Heart left ventricle (tissue), 13 donors: Measurements from ENCODE around the gene GSTCD.

Experiments used
- POLR2A ChIP-seq, 2 donors: fragments of 450-650 bp; IDR thresholded peaks; one replicate each; pipeline ENCODE4 v1.6.1; 2017; ENCODE audit warnings: antibody characterized with exemption in 2 of 2, mild to moderate bottlenecking in 2 of 2, moderate library complexity in 2 of 2
- TF ChIP-seq, protein P1 (sequence below), 12 donors: fragments of 200-600 bp; sonication (generic) in 4 of 12; IDR thresholded peaks; one replicate each; pipeline versions ENCODE4 v1.5.0 to v1.8.0; 2018 to 2022; ENCODE audit warnings: antibody characterized with exemption in 12 of 12, mild to moderate bottlenecking in 5 of 12
- donor health status: ischemic (EF 13 %, LVEDD 7.1; RV severe dilation, severe dysfunction).
- donor health status: DM: no; HTN: yes; CAD: no.
- donor health status: DM: no; HTN: no; CAD: no.
- donor health status: ischemic (EF 25% LVEDD 6.9; RV normal size, moderate dysfunction).
- donor health status: ischemic (EF 25% LVEDD 5.7; RV mildly dilated, moderate dysfunction).
- donor health status: ischemic (EF 35%, LVEDD 5.7; RV mildly dilated, moderate dysfunction).
- donor health status: nonischemic (EF 11% LVEDD 7.7; RV severe dilation, severe dysfunction).
- donor health status: DM: yes; HTN: yes; CAD: no.
- donor health status: PGD.
- donor health status: ischemic (EF 29% LVEDD 5.4; RV normal size, mild dysfunction).
- donor health status: nonischemic (EF 23%, LVEDD 6.1; RV moderate dilation, normal function).

GRCh38 chr4:105851196-105851595 lies 142.6 kb downstream of the GSTCD start:
- TF ChIP-seq POLR2A (IDR thresholded peaks at IDR 0.05), result no peak
- TF ChIP-seq, protein P1, sequence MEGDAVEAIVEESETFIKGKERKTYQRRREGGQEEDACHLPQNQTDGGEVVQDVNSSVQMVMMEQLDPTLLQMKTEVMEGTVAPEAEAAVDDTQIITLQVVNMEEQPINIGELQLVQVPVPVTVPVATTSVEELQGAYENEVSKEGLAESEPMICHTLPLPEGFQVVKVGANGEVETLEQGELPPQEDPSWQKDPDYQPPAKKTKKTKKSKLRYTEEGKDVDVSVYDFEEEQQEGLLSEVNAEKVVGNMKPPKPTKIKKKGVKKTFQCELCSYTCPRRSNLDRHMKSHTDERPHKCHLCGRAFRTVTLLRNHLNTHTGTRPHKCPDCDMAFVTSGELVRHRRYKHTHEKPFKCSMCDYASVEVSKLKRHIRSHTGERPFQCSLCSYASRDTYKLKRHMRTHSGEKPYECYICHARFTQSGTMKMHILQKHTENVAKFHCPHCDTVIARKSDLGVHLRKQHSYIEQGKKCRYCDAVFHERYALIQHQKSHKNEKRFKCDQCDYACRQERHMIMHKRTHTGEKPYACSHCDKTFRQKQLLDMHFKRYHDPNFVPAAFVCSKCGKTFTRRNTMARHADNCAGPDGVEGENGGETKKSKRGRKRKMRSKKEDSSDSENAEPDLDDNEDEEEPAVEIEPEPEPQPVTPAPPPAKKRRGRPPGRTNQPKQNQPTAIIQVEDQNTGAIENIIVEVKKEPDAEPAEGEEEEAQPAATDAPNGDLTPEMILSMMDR (IDR thresholded peaks at IDR 0.05), result no peak
